ENCODE measurements around the gene FRG1. TPM values are rescaled to one million over a fixed set of nuclear protein-coding genes. Genes with fewer than 3 reads are reported as not detected.
"Not testable (repeated sequence)": the region's sequence is repeated elsewhere in the genome, so short reads cannot be mapped to it uniquely, and the experiment has no call there.

The FRG1 gene
- total and polyA plus RNA-seq, 2 donors (not counting 3 experiments of a cell fraction or from before 2014, with no cell fraction given): 7.5 to 36.1 TPM

GRCh38 chr4:189985651-189986243, 45.1 kb downstream of the FRG1 start:
- DNase-seq (ENCODE audit: low read depth, low spot score); H3K9me1 ChIP-seq (replicated peaks; ENCODE audit: control insufficient read depth, extremely low read depth, insufficient read depth, low read length); H3K79me2 ChIP-seq (ENCODE audit: control insufficient read depth, insufficient read depth, low read length); H2AFZ ChIP-seq (ENCODE audit: low read depth, low read length); H3K4me1 ChIP-seq (ENCODE audit: control insufficient read depth, extremely low read depth, insufficient read depth, low read length); H3K27me3 ChIP-seq (ENCODE audit: control insufficient read depth in 2 of 2, insufficient read depth in 2 of 2, low read length in 2 of 2); CTCF ChIA-PET; POLR2A ChIA-PET; H3K4me3 ChIP-seq (replicated peaks in 1 of 3; ENCODE audit: insufficient read depth in 1 of 3, low read depth in 1 of 3, low read length in 3 of 3); H3K36me3 ChIP-seq (ENCODE audit: control insufficient read depth in 2 of 2, extremely low read depth in 1 of 2, insufficient read depth in 2 of 2, low read length in 2 of 2); FAIRE-seq; H4K20me1 ChIP-seq (replicated peaks; ENCODE audit: control insufficient read depth, extremely low read depth, insufficient read depth, low read length); H3K9ac ChIP-seq (replicated peaks; ENCODE audit: extremely low read depth, insufficient read depth, low read length); intact Hi-C loops (cut with micrococcal nuclease); BruUV-seq (replicated peaks); H3K4me2 ChIP-seq (ENCODE audit: insufficient read depth, low read length); H3K27ac ChIP-seq (ENCODE audit: insufficient read depth, low read depth, low read length); dilution Hi-C loops (cut with MboI; ENCODE audit: extremely low pct_ligation_motif_present, low sequenced_read_pairs); H3K9me3 ChIP-seq (replicated peaks; ENCODE audit: control insufficient read depth, insufficient read depth, low read length): not testable (repeated sequence)

DNA sequence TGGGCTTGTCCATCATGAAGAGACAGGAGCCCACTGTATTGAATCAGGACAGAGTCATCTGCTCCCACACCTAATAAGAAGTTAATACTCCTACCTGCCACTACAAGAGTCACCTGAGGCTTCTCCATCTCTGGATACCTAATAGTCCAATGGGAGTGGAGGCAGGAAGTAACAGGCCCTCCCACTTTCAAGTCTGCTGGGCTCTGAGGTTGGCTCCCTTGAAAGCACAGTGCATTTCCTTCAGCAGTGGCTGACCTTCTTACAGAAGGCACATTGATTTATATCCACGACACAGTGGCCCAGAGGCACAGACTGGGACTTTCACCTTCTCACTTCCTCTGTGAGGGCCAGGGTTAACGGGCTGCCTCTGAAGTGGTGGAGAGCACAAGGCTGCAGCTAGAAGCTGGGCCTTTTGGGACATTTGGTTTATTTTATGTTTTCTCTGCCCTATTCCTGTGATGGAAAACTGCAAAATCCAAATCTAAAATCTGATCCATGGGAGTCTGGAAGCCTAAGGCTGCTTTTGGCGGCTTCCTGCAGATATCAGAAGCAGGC, 48.3 kb downstream of the FRG1 start:
- dilution Hi-C loops (cut with MboI; ENCODE audit: extremely low pct_ligation_motif_present, low sequenced_read_pairs): no loop called here

DNA sequence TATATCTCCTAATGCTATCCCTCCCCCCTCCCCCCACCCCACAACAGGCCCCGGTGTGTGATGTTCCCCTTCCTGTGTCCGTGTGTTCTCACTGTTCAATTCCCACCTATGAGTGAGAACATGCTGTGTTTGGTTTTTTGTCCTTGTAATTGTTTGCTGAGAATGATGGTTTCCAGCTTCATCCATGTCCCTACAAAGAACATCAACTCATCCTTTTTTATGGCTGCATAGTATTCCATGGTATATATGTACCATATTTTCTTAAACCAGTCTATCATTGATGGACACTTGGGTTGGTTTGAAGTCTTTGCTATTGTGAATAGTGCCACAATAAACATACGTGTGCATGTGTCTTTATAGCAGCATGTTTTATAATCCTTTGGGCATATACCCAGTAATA, 49.3 kb downstream of the FRG1 start:
- H4K20me1 ChIP-seq (replicated peaks; ENCODE audit: control insufficient read depth, extremely low read depth, insufficient read depth, low read length); H3K4me1 ChIP-seq (ENCODE audit: control insufficient read depth, extremely low read depth, insufficient read depth, low read length); H3K9me1 ChIP-seq (replicated peaks; ENCODE audit: control insufficient read depth, extremely low read depth, insufficient read depth, low read length); FAIRE-seq; H3K36me3 ChIP-seq (ENCODE audit: control insufficient read depth in 2 of 2, extremely low read depth in 1 of 2, insufficient read depth in 2 of 2, low read length in 2 of 2); dilution Hi-C loops (cut with MboI; ENCODE audit: extremely low pct_ligation_motif_present, low sequenced_read_pairs); H3K27me3 ChIP-seq (ENCODE audit: control insufficient read depth in 2 of 2, insufficient read depth in 2 of 2, low read length in 2 of 2); CTCF ChIA-PET; H3K9ac ChIP-seq (replicated peaks; ENCODE audit: extremely low read depth, insufficient read depth, low read length); H2AFZ ChIP-seq (ENCODE audit: low read depth, low read length); H3K4me3 ChIP-seq (replicated peaks in 1 of 3; ENCODE audit: insufficient read depth in 1 of 3, low read depth in 1 of 3, low read length in 3 of 3); BruUV-seq (replicated peaks); H3K79me2 ChIP-seq (ENCODE audit: control insufficient read depth, insufficient read depth, low read length); H3K9me3 ChIP-seq (replicated peaks; ENCODE audit: control insufficient read depth, insufficient read depth, low read length); POLR2A ChIA-PET; DNase-seq (ENCODE audit: low read depth, low spot score); intact Hi-C loops (cut with micrococcal nuclease); H3K27ac ChIP-seq (ENCODE audit: insufficient read depth, low read depth, low read length); H3K4me2 ChIP-seq (ENCODE audit: insufficient read depth, low read length): not testable (repeated sequence)

More for the DNA sequence above, 48.3 kb downstream of the FRG1 start:
- no peaks in the 10 kb centered on the region for H3K4me1 ChIP-seq (ENCODE audit: control insufficient read depth, extremely low read depth, insufficient read depth, low read length)
- DNase-seq (ENCODE audit: low read depth, low spot score): no peak
- H3K79me2 ChIP-seq (ENCODE audit: control insufficient read depth, insufficient read depth, low read length): no peaks in the 10 kb centered on the region
- H3K9me1 ChIP-seq (replicated peaks; ENCODE audit: control insufficient read depth, extremely low read depth, insufficient read depth, low read length): no peaks in the 10 kb centered on the region
- H3K9me3 ChIP-seq (replicated peaks; ENCODE audit: control insufficient read depth, insufficient read depth, low read length): no peaks in the 10 kb centered on the region
- H3K4me3 ChIP-seq (replicated peaks in 1 of 3; ENCODE audit: insufficient read depth in 1 of 3, low read depth in 1 of 3, low read length in 3 of 3): no peak overlapping the region
- H3K36me3 ChIP-seq (ENCODE audit: control insufficient read depth in 2 of 2, extremely low read depth in 1 of 2, insufficient read depth in 2 of 2, low read length in 2 of 2): no peaks in the 10 kb centered on the region
- no peak overlapping the region for H3K9ac ChIP-seq (replicated peaks; ENCODE audit: extremely low read depth, insufficient read depth, low read length)
- H3K27ac ChIP-seq (ENCODE audit: insufficient read depth, low read depth, low read length): no peak overlapping the region
- intact Hi-C loops (cut with micrococcal nuclease): no loop called here
- CTCF ChIA-PET: no interaction called here
- POLR2A ChIA-PET: no interaction called here
- no TSS peak for BruUV-seq (replicated peaks)
- H3K27me3 ChIP-seq (ENCODE audit: control insufficient read depth in 2 of 2, insufficient read depth in 2 of 2, low read length in 2 of 2): no peaks in the 10 kb centered on the region
- no peak for FAIRE-seq
- TF ChIP-seq POLR2A (IDR thresholded peaks at IDR 0.05; ENCODE audit: low read depth, low read length) (no peak), MAX (IDR thresholded peaks at IDR 0.05; ENCODE audit: insufficient read depth, insufficient read length) (no peak)
- no peak overlapping the region for H3K4me2 ChIP-seq (ENCODE audit: insufficient read depth, low read length)
- H2AFZ ChIP-seq (ENCODE audit: low read depth, low read length): no peak overlapping the region
- no peaks in the 10 kb centered on the region for H4K20me1 ChIP-seq (replicated peaks; ENCODE audit: control insufficient read depth, extremely low read depth, insufficient read depth, low read length)

All from endothelial cell of umbilical vein (primary cell).